DMS 273 treated with DMSO at 0.1 percent for 48 hours (cell line): ENCODE results near the gene NR4A1.

Source experiments
- DNase-seq: peaks from one replicate; lab custom pipeline; 2025; lab: John Stamatoyannopoulos, UW

The NR4A1 gene

GRCh38 chr12:52041695-52042123 is 9.5 kb upstream of the NR4A1 start:
- DNase-seq = no peak

GRCh38 chr12:52042706-52043385 is 8.4 kb upstream of the NR4A1 start:
- DNase-seq = no peak

- no peak for DNase-seq
These were observed 7.6 kb upstream of the NR4A1 start for GRCh38 chr12:52043386-52044212.

- DNase-seq = no peak
These were observed 6.8 kb upstream of the NR4A1 start for GRCh38 chr12:52044292-52044983.

- no peak for DNase-seq
These were observed 5.4 kb upstream of the NR4A1 start for GRCh38 chr12:52045794-52046199.

GRCh38 chr12:52046859-52047258 is 4.4 kb upstream of the NR4A1 start:
- no peak for DNase-seq

GRCh38 chr12:52049286-52049685 is 2.0 kb upstream of the NR4A1 start:
- DNase-seq = no peak

GRCh38 chr12:52049688-52050087 is 1.6 kb upstream of the NR4A1 start:
- DNase-seq = no peak

GRCh38 chr12:52050116-52050757 is 1.0 kb upstream of the NR4A1 start:
- no peak for DNase-seq

- DNase-seq = no peak
These were observed 1.4 kb downstream of the NR4A1 start for GRCh38 chr12:52052468-52053186.

GRCh38 chr12:52053536-52054209 is 2.4 kb downstream of the NR4A1 start:
- no peak for DNase-seq

GRCh38 chr12:52054231-52054832 is 3.1 kb downstream of the NR4A1 start:
- DNase-seq = no peak

- DNase-seq = no peak
These were observed 3.8 kb downstream of the NR4A1 start for GRCh38 chr12:52054833-52055730.

GRCh38 chr12:52055731-52056711 is 4.8 kb downstream of the NR4A1 start:
- DNase-seq = no peak

GRCh38 chr12:52056801-52057637 is 5.8 kb downstream of the NR4A1 start:
- DNase-seq = no peak

GRCh38 chr12:52057638-52058576 is 6.7 kb downstream of the NR4A1 start:
- DNase-seq = no peak
